NCI-H2081 treated with DMSO at 0.1 percent for 48 hours (cell line): ENCODE measurements around the gene NMNAT2.

Experiments
- DNase-seq: peaks from one replicate; lab custom pipeline; 2025; lab: John Stamatoyannopoulos, UW

NMNAT2 gene

DNA sequence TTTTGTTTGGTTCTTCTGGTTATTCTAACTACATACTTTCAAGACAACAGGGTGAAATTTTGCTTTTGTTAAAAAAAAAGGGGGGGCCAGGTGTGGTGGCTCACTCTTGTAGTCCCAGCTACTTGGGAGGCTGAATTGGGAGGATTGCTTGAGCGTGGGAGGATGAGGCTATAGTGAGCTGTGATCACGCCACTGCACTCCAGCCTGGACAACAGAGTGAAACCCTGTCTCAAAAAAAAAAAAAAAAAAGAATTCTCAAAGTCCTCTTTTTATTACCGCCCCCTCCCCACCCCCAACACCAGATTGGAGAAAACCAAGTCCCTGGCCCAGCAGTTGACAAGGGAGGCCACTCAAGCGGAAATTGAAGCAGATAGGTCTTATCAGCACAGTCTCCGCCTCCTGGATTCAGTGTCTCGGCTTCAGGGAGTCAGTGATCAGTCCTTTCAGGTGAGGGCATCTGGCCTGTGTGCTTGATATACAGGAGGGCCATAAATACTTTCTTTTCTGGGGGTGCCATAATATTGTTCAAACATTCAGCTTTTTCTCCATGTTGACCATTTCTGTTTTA, 181.9 kb downstream of the NMNAT2 start:
- DNase-seq = no peak

GRCh38 chr1:183235503-183235902, 182.7 kb downstream of the NMNAT2 start:
- no peak for DNase-seq

GRCh38 chr1:183234660-183235476, 183.3 kb downstream of the NMNAT2 start:
- no peak for DNase-seq

DNA sequence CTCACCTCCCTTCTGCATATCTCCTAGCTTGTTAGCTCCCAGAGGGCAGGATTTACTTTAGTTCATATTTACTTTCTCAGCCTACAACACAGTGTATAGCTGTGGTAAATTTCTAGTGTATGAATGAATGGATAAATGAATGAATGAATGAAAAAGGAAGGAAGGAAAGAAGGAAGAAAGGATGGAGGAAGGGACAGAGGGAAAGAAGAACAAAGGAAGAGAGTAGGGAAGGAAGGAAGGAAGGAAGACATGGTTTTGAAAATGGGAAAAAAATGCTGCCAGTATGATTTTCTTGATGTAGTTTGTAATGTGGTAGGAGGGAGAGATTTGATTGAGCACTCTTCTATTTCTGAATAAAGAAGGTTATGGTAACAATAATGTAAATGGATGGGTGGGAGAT, 185.1 kb downstream of the NMNAT2 start:
- DNase-seq = no peak

- DNase-seq = no peak
Observed at GRCh38 chr1:183231545-183231944, 186.6 kb downstream of the NMNAT2 start.

DNA sequence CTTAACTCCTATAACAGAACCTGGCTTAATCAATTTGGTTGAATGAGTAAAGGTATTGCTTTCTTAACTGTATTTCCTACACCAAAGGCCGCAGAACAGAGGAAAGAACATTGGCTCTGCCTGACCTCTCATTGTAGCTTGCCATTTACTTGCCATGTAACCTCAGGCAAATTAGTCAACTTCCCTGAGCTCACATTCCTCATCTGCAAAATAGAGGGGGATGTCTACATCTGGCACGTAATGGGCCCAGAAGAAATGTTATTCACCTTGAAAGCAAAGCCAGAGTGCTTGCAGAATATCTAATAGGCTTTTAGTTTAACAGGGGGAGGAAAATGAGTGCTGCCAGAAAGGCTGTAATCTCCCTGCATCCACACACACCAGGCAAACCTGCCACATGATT, 187.8 kb downstream of the NMNAT2 start:
- DNase-seq = no peak

DNA sequence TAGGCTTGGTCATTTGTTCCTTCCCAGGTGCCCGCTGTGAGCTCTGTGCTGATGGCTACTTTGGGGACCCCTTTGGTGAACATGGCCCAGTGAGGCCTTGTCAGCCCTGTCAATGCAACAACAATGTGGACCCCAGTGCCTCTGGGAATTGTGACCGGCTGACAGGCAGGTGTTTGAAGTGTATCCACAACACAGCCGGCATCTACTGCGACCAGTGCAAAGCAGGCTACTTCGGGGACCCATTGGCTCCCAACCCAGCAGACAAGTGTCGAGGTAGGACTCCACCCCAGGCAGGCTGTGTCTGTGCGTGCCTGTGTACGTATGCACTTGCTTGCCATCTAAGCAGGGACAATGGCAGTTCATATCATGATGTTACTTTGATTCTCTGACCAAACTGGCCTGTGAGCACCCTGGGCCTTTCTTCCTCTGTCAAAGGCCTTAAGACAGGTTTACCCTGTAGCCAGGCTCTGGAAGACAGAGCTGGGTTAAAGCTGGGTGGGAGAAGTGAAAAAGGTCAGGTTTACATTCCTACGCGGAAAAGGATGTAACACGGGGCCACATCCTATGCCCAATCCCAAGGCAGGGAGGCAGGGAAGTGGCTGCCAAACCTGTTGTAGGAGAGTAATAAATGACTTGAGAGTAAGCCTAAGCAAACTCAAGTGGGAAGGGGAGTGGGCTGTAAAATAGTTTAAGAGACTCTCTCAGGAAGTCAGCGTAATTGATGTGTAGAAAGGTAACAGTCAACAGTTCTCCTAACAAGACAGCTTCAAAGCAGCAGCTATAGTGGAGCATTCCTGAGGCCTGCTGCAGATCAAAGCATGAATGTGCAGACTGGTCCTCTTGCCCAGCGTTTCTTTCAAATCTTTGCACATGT, 189.6 kb downstream of the NMNAT2 start:
- DNase-seq = no peak

- DNase-seq = no peak
Observed at GRCh38 chr1:183227422-183228346, 190.5 kb downstream of the NMNAT2 start.

- DNase-seq = no peak
Observed at GRCh38 chr1:183226963-183227362, 191.2 kb downstream of the NMNAT2 start.

GRCh38 chr1:183226361-183226760, 191.8 kb downstream of the NMNAT2 start:
- DNase-seq = no peak

- DNase-seq = no peak
Observed at GRCh38 chr1:183223467-183223866, 194.7 kb downstream of the NMNAT2 start.

- no peak for DNase-seq
Observed at GRCh38 chr1:183222909-183223308, 195.3 kb downstream of the NMNAT2 start.

DNA sequence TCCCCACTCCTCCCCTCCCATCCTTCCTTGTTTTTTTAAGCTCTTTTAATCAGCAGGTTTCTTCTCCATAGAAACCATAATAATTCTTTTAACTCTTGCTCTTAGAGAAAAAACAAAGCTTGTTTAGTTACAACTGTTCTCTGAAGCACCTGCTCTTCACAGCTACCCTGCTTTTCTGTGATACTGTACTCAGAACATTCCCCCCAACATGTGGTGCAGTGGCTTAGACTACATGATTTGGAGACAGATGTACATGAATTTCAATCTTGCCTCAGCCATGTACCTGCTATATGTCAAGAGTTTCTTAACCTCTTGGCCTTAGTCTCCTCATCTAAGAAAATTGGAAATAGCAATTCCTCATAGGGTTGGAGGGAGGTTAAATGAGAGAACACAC, 198.6 kb downstream of the NMNAT2 start:
- no peak for DNase-seq

DNA sequence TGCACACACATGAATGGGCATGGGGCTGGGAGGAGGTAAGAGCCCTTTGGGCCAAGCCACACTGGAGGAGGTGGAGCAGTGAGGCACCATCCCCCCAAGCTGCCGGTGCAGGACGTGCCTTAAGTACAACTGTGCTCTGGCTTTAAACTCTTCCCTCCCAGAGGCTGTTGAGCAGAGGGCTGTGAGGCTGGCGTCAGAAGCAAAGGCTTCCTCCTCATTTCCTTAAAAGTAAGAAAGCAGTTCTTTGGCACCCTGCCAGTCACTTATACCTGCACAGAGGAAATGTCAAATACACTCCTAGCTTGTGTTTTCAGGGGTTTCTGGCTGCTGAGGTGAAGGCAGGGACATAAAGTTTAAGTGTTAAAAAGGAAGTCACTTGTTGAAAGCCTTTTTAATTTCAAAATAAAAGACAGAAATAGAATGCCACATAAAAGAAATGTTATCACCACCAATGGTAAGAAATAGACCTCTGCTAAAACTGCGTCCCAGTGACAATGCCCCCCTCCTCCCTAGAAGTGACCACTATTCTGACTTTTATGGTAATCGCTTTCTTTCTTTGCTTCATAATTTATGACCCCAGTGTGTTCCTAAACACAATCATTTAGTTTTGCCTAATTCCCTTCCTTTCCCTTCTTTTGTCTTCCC, 199.1 kb downstream of the NMNAT2 start:
- no peak for DNase-seq

DNA sequence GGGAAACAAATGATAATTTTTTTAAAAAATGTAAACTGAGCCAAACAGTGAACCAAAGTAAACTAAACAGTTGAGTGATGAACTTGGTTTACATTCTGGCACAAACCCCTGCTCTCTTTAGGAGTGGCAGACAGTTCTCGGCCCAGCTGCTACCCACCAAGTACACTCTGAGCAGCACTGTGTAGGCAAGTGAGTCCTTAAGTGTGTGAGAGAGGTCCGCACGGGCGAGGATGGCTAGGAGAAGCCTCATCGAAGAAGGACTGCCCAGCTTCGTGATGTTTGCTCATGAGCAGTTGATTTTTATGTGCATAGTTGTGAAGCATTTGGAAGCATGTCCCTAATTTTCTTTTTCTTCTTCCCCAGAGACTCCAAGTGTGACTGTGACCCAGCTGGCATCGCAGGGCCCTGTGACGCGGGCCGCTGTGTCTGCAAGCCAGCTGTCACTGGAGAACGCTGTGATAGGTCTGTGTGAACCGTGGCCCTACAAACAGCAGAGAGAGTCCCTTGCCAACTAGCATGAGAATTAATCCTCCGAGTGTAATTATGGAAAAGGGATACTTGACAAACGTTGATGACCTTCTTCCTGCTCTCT, 200.1 kb downstream of the NMNAT2 start:
- peak; percentile 34 for DNase-seq

DNA sequence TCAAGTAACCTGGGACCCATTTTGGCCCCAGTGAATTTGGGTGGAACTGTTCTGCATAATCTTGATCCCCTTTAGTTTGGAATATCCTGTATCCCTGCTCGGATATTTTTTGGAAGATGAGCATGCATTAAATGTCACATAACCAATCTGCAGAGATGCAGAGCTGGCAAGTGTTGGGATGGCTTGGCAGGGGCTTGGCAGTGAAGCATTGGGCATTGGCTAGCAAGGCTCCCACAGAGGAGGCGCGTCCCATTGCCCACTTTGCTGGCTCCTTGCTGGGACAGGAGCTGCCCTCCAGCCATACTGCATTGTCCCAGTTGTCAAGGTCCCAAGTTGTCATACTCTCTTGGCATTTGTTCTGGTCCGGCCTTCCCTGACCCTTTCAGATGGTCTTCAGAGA, 202.2 kb downstream of the NMNAT2 start:
- no peak for DNase-seq

DNA sequence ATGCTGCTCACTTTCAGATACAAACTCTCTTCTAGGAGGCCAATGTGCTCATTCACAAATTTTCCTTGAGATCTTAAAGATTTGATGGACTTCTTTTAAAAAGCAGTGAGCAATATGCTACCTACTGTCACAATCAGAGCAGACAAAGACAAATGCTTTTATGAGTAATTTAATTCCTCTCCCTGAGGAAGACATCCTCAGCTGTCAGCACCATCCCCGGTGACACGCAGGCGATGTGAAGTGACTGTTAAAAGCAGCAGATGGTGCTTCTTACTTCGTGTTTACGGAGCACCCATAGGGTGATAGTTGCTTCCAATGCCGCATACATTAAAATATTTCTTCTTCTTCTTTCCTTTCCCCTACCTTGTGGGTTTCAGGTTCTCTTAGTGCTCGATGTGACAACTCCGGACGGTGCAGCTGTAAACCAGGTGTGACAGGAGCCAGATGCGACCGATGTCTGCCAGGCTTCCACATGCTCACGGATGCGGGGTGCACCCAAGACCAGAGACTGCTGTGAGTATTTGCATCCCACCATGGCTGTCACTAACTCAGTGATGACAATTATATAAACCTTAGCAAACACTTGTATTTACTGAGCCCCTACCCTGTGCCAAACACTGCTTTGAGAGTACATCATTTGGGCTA, 203.0 kb downstream of the NMNAT2 start:
- no peak for DNase-seq

DNA sequence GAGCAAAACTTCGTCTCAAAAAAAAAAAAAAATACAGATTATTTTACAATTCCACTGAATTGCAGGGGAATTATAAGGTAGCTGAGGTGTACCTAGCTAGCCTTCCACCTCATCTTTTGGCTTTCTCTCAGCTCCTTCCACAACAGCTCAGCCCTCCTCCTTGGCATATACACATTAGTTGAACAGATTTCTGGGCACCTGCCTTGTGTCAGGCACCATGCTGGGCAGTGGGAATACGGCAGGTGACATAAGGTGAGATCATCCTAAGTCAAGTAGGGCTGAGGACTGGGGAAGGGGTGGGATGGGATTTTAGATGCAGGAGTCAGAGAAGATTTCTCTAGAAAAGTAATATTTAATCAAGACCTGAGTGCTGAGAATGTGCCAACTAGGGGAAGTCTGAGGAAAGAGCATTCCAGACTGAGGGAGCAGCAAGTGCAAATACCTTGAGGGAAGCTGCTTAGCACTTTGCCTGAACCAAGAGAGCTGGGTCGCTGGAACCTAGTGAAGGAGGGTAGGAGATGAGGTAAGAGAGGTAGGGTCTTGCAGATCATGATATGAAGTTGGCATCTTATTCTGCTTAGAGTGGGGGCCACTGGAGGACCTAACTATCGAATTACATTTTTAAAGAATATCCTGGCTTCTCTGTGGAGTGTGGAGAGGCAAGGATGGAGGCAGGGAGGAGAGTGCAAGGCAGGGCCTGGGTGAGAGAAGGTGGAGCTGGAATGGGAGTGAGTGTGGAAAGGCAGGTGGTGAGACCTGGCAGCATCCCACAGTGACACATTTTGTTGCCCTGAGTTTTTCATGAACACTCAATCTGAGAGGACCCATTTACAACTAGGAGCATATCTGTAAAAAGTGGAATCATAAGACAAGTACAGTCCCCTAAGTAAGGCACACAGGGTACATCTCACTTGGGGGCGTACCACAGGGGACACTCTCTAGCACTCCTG, 203.9 kb downstream of the NMNAT2 start:
- no peak for DNase-seq

- DNase-seq = no peak
Observed at GRCh38 chr1:183212870-183213269, 205.3 kb downstream of the NMNAT2 start.
